Measurements from ENCODE around the gene PRLHR.

GRCh38 chr10:118581340-118581739, 14.1 kb downstream of the PRLHR start:
- TF ChIP-seq CTCF (IDR thresholded peaks at IDR 0.05), result no peak
- TF ChIP-seq POLR2AphosphoS5 (IDR thresholded peaks at IDR 0.05), result no peak

Data from upper lobe of left lung (tissue), 4 donors.